HK-2 (cell line): ENCODE measurements around the gene DEFB121.
"Not testable (repeated sequence)": the region's sequence is repeated elsewhere in the genome, so short reads cannot be mapped to it uniquely, and the experiment has no call there.

Experiments
- DNase-seq: peaks from one replicate; pipeline ENCODE4 v3.0.0-alpha.2; 2018; ENCODE audit not compliant: unreplicated experiment

The DEFB121 gene

GRCh38 chr20:31406115-31406514 lies at the start of gene DEFB121:
Gene DEFB121 (minus strand): TSS chr20:31406215. CDS start chr20:31406152, 63 bp downstream.
- DNase-seq: no peak

- no peak for DNase-seq
These were observed 48.3 kb upstream of the DEFB121 start for GRCh38 chr20:31454361-31454760.

GRCh38 chr20:31452575-31452974 lies 46.6 kb upstream of the DEFB121 start:
- DNase-seq: no peak

GRCh38 chr20:31449511-31450414 lies 43.7 kb upstream of the DEFB121 start:
- DNase-seq: no peak

- DNase-seq: no peak
These were observed 40.2 kb upstream of the DEFB121 start for GRCh38 chr20:31446084-31446819.

GRCh38 chr20:31440012-31440659 lies 34.1 kb upstream of the DEFB121 start, which contains the start of gene DEFB123:
Gene DEFB123 (plus strand): TSS chr20:31440632. CDS start chr20:31440699, 67 bp downstream.
- no peak for DNase-seq

GRCh38 chr20:31430568-31431115 lies 24.6 kb upstream of the DEFB121 start:
- DNase-seq: no peak

- not testable (repeated sequence) for DNase-seq
These were observed 21.6 kb upstream of the DEFB121 start for GRCh38 chr20:31427576-31427975.

- not testable (repeated sequence) for DNase-seq
These were observed 21.0 kb upstream of the DEFB121 start for GRCh38 chr20:31426891-31427551.

GRCh38 chr20:31425797-31426196 lies 19.8 kb upstream of the DEFB121 start:
- no peak for DNase-seq

GRCh38 chr20:31418307-31418706 lies 12.3 kb upstream of the DEFB121 start:
- DNase-seq: no peak

GRCh38 chr20:31415653-31416052 lies 9.6 kb upstream of the DEFB121 start:
- no peak for DNase-seq

- no peak for DNase-seq
These were observed 8.4 kb upstream of the DEFB121 start for GRCh38 chr20:31414381-31414780.

- DNase-seq: no peak
These were observed 4.0 kb upstream of the DEFB121 start for GRCh38 chr20:31410011-31410410.

- no peak for DNase-seq
These were observed 2.1 kb downstream of the DEFB121 start for GRCh38 chr20:31403886-31404285.

GRCh38 chr20:31394900-31395299 lies 11.1 kb downstream of the DEFB121 start:
- no peak for DNase-seq

- no peak for DNase-seq
These were observed 13.2 kb downstream of the DEFB121 start for GRCh38 chr20:31392836-31393235.

GRCh38 chr20:31390490-31390889 lies 15.5 kb downstream of the DEFB121 start, which contains the start of gene DEFB119:
Gene DEFB119 (minus strand): TSS chr20:31390590. CDS start chr20:31390483, 107 bp downstream.
- DNase-seq: no peak

GRCh38 chr20:31374346-31374745 lies 31.7 kb downstream of the DEFB121 start:
- no peak for DNase-seq

- no peak for DNase-seq
These were observed 37.7 kb downstream of the DEFB121 start, which contains the start of gene DEFB118 for GRCh38 chr20:31368301-31368700. Gene DEFB118 (plus strand): TSS chr20:31368601. CDS start chr20:31368651, 50 bp downstream.

GRCh38 chr20:31364272-31364671 lies 41.7 kb downstream of the DEFB121 start:
- DNase-seq: not testable (repeated sequence)
